Prostate gland (tissue), 2 donors: Measurements from ENCODE around the gene KLF16. TPM values are rescaled to one million over a fixed set of nuclear protein-coding genes. Genes with fewer than 3 reads are reported as not detected.

ENCODE experiments used
- DNase-seq: peaks from one replicate; pipeline ENCODE4 v3.0.0-alpha.2; 2019; ENCODE audit warnings: low spot score
- H3K27ac ChIP-seq, 2 donors: fragments of 200-600 bp; sonication (generic); 2 replicates each; pipeline ENCODE4 v1.5.1; 2017 to 2019
- H3K27me3 ChIP-seq: fragments of 200-600 bp; sonication (generic); replicated peaks from 2 replicates; pipeline ENCODE4 v1.5.1; 2019; ENCODE audit not compliant: insufficient read depth
- H3K36me3 ChIP-seq, 2 donors: fragments of 200-600 bp; sonication (generic); 1 replicate in 1 of 2; 2 replicates in 1 of 2; pipeline versions ENCODE4 v1.5.1 to v1.8.1; 2017 to 2019
- H3K4me1 ChIP-seq: fragments of 200-600 bp; sonication (generic); replicated peaks from 2 replicates; pipeline ENCODE4 v1.5.1; 2019
- H3K4me3 ChIP-seq, 2 donors: fragments of 200-600 bp; sonication (generic); 2 replicates each; pipeline ENCODE4 v1.5.1; 2017 to 2019
- H3K9me3 ChIP-seq: fragments of 200-600 bp; sonication (generic); 2 replicates; pipeline ENCODE4 v1.5.1; 2017
- POLR2A ChIP-seq: fragments of 450-650 bp; IDR thresholded peaks from one replicate; pipeline ENCODE4 v1.6.1; 2016; ENCODE audit warnings: antibody characterized with exemption, mild to moderate bottlenecking
- POLR2AphosphoS5 ChIP-seq: sonication (generic); formaldehyde crosslinking; IDR thresholded peaks from one replicate; pipeline ENCODE4 v1.6.1; 2017; ENCODE audit warnings: antibody characterized with exemption
- WGBS: methylation state at CpG from one replicate; pipeline ENCODE4 v1.1.5; 2018; 5-methylcytosine and 5-hydroxymethylcytosine counted together
- intact Hi-C: fragments of 100-400 bp; cut with DNase I; formaldehyde crosslinking; loops from one replicate; pipeline ENCODE4 v1.14.2; 2022
- total RNA-seq, 2 donors: library from RNA; depleted of rRNA; stranded (reverse); fragments of >200 nt; gene quantifications; one replicate each; pipeline ENCODE4 v1.1.0, GENCODE V29; 2016
- TF ChIP-seq, protein P1 (sequence below), 4 experiments: fragments of 200-600 bp in 2 of 4; fragments of 450-650 bp in 2 of 4; sonication (generic) in 2 of 4; IDR thresholded peaks; 1 replicate in 3 of 4; 2 replicates in 1 of 4; pipeline ENCODE4 v1.5.1; 2016 to 2019; ENCODE audit warnings: antibody characterized with exemption in 4 of 4, mild to moderate bottlenecking in 2 of 4, moderate library complexity in 2 of 4

The KLF16 gene
- total RNA-seq, result 10 to 100 TPM in 1 of 2 donors, 1 to 10 TPM in 1; 8.4 to 22.8 TPM

DNA sequence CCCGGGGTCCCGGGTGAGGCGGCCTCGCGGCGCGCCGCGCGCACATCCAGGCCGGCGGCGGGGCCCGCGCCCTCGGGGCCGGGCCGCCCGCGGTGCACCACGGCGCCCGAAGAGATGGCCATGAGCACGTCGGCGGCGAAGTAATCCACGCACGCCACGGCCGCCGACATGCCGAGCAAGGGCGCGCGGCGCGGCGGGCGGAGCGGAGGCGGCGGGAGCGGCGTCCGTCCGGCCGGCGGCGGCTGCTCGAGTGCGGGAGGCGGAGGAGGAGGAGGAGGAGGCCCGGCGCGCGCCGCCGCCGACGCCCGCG is at the start of gene KLF16:
Gene KLF16, minus strand, starts transcription at position 252 of the 310 bp plus-strand sequence. Its CDS starts 82 bp downstream, at position 170.
- TF ChIP-seq POLR2A (peak; percentile 23), POLR2AphosphoS5 (no peak)
- TF ChIP-seq, protein P1, sequence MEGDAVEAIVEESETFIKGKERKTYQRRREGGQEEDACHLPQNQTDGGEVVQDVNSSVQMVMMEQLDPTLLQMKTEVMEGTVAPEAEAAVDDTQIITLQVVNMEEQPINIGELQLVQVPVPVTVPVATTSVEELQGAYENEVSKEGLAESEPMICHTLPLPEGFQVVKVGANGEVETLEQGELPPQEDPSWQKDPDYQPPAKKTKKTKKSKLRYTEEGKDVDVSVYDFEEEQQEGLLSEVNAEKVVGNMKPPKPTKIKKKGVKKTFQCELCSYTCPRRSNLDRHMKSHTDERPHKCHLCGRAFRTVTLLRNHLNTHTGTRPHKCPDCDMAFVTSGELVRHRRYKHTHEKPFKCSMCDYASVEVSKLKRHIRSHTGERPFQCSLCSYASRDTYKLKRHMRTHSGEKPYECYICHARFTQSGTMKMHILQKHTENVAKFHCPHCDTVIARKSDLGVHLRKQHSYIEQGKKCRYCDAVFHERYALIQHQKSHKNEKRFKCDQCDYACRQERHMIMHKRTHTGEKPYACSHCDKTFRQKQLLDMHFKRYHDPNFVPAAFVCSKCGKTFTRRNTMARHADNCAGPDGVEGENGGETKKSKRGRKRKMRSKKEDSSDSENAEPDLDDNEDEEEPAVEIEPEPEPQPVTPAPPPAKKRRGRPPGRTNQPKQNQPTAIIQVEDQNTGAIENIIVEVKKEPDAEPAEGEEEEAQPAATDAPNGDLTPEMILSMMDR (IDR thresholded peaks at IDR 0.05), result no peak
- DNase-seq, result no peak
- Histone ChIP-seq H3K27ac (peak within 1 kb of the TSS; percentile 81 to 89), H3K36me3 (no peaks in the 10 kb centered on the region), H3K4me1 (peaks cover 13% of the 10 kb centered on the region), H3K9me3 (no peaks in the 10 kb centered on the region), H3K27me3 (no peaks in the 10 kb centered on the region), H3K4me3 (peak within 1 kb of the TSS; percentile 66 to 67)
- no CpG with 5 or more reads among the region's 63 CpGs for WGBS
- intact Hi-C loops, result no loop called here

DNA sequence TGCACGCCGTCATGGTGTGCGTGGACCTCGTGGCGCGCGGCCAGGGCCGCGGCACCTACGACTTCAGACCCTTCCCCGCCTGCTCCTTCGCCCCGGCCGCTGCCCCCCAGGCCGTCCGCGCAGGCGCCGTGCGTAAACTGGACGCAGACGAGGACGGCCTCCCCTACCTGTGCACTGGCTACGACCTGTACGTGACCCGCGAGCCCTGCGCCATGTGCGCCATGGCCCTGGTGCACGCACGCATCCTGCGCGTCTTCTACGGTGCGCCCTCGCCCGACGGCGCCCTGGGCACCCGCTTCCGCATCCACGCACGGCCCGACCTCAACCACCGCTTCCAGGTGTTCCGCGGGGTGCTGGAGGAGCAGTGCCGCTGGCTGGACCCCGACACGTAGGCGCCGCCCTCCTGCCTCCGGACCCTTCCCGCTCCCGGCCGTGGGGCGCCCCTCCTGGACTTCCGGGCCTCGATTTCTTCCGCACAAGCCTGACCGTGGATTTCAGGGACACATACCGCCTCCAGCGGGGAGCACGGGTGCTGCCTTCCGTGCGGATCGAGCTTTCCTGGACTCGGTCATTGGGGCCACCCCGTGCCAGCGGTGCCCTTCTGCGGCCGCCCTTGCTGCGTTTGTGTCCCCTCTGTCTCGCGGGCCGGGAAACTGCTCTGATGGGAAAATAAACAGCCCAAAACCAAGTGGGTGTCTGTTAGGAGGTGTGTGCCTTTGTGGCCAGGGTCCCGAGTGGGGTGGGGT is 49.6 kb upstream of the KLF16 start:
- no peak for TF ChIP-seq POLR2A
- no peak for TF ChIP-seq POLR2AphosphoS5
- TF ChIP-seq, protein P1 (IDR thresholded peaks at IDR 0.05), result no peak
- Histone ChIP-seq H3K36me3 (peaks cover 0 to 6% of the 10 kb centered on the region in 2 donors), H3K27ac (no peak overlapping the region), H3K4me3 (no peak overlapping the region), H3K4me1 (peaks cover 5% of the 10 kb centered on the region), H3K9me3 (no peaks in the 10 kb centered on the region), H3K27me3 (no peaks in the 10 kb centered on the region)
- DNase-seq, result no peak
- 96% methylated on average over 77 of the region's 77 CpGs for WGBS
- intact Hi-C loops, result no loop called here

DNA sequence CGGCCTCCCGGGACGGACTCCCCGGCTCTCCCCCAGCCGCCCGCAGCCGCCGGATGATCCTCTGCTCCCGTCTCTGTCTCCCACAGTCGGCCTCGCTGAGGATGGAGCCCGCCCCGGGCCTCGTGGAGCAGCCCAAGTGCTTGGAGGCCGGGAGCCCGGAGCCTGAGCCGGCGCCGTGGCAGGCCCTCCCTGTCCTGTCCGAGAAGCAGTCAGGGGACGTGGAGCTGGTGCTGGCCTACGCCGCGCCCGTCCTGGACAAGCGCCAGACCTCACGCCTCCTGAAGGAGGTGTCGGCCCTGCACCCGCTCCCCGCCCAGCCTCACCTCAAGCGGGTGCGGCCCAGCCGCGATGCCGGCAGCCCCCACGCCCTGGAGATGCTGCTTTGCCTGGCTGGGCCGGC is 48.6 kb upstream of the KLF16 start:
- peaks cover 11% of the 10 kb centered on the region for H3K4me1 ChIP-seq
- intact Hi-C loops, result no loop called here
- no peak for DNase-seq
- no peak overlapping the region for H3K4me3 ChIP-seq
- TF ChIP-seq, protein P1 (IDR thresholded peaks at IDR 0.05), result no peak
- no peak for TF ChIP-seq POLR2A
- no peak for TF ChIP-seq POLR2AphosphoS5
- H3K27me3 ChIP-seq, result no peaks in the 10 kb centered on the region
- H3K9me3 ChIP-seq, result no peaks in the 10 kb centered on the region
- H3K27ac ChIP-seq, result no peak overlapping the region
- 87% methylated on average over 33 of the region's 37 CpGs for WGBS
- H3K36me3 ChIP-seq, result peaks cover 0 to 5% of the 10 kb centered on the region in 2 donors

DNA sequence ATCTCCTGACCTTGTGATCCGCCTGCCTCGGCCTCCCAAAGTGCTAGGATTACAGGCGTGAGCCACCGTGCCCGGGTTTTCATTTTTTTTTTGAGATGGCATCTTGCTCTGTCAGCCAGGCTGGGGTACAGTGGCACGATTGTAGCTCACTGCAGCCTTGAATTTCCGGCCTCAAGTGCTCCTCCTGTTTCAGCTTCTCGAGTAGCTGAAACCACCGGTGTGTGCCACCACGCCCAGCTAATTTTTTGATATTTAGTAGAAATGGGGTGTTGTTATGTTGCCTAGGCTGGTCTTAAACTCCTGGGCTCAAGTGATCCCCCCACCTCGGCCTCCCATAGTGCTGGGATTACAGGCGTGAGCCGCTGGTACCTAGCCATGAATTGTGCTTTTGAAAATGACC is 47.7 kb upstream of the KLF16 start:
- H3K27ac ChIP-seq, result no peak overlapping the region
- intact Hi-C loops, result no loop called here
- no peaks in the 10 kb centered on the region for H3K27me3 ChIP-seq
- TF ChIP-seq POLR2AphosphoS5 (no peak), POLR2A (no peak)
- TF ChIP-seq, protein P1 (IDR thresholded peaks at IDR 0.05), result no peak
- H3K4me1 ChIP-seq, result peaks cover 12% of the 10 kb centered on the region
- H3K9me3 ChIP-seq, result no peaks in the 10 kb centered on the region
- WGBS, result 84% methylated on average over 13 of the region's 13 CpGs
- peaks cover 0 to 5% of the 10 kb centered on the region in 2 donors for H3K36me3 ChIP-seq
- no peak for DNase-seq
- H3K4me3 ChIP-seq, result no peak overlapping the region

DNA sequence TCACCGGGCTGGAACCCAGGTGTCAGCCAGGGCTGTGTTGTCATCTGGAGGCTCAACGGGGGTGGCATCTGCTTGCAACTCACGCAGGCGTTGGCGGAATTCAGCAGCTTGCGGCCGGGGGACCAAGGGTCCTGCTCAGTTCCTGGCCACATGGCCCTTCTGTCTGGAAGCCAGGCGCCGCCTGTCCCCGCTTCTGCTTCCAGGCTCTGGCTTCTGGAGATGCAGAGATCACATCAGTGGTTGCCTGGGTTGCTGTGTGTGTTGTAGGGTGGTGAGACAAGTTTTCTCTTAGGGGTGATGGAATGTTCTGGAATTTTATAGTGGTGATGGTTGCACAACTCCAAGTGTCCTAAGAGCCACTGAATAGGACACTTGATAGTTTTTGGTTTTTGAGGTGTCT is 46.8 kb upstream of the KLF16 start:
- 93% methylated on average over 10 of the region's 10 CpGs for WGBS
- H3K4me1 ChIP-seq, result peaks cover 15% of the 10 kb centered on the region

More for the DNA sequence above, 46.8 kb upstream of the KLF16 start:
- Histone ChIP-seq H3K27ac (no peak overlapping the region), H3K4me3 (no peak overlapping the region), H3K27me3 (no peaks in the 10 kb centered on the region), H3K9me3 (no peaks in the 10 kb centered on the region), H3K36me3 (peaks cover 0 to 5% of the 10 kb centered on the region in 2 donors)
- no peak for TF ChIP-seq POLR2A
- intact Hi-C loops, result no loop called here
- DNase-seq, result no peak
